HepG2 (cell line): ENCODE results near the gene PPP1R1B.

Source experiments
- ARNTL ChIP-seq: sonication (generic); formaldehyde crosslinking; IDR thresholded peaks from 2 replicates; pipeline ENCODE4 v1.4.0; 2020; ENCODE audit warnings: mild to moderate bottlenecking, missing genetic modification reagents
- ATF7 ChIP-seq, 2 experiments: fragments of 450-650 bp in 1 of 2; sonication (generic) in 1 of 2; formaldehyde crosslinking in 1 of 2; IDR thresholded peaks; 2 replicates each; pipeline versions ENCODE4 v1.4.0 to v1.6.1; 2016 to 2020; ENCODE audit warnings: antibody characterized with exemption in 1 of 2, mild to moderate bottlenecking in 1 of 2, missing genetic modification reagents in 1 of 2
- CBX5 ChIP-seq: sonication (generic); formaldehyde crosslinking; IDR thresholded peaks from 2 replicates; pipeline ENCODE4 v1.4.0; 2020; ENCODE audit warnings: missing genetic modification reagents, borderline replicate concordance
- CCAR2 ChIP-seq: fragments of 200-400 bp; formaldehyde crosslinking; optimal IDR thresholded peaks from 2 replicates; pipeline ENCODE3; 2018; ENCODE audit warnings: low read depth, mild to moderate bottlenecking, low read length, moderate library complexity
- FOSL1 ChIP-seq: sonication (generic); formaldehyde crosslinking; IDR thresholded peaks from 2 replicates; pipeline ENCODE4 v1.9.0; 2021; ENCODE audit warnings: missing genetic modification reagents, borderline replicate concordance
- FOXM1 ChIP-seq: sonication (generic); formaldehyde crosslinking; IDR thresholded peaks from 2 replicates; pipeline ENCODE4 v1.5.0; 2020; ENCODE audit warnings: missing genetic modification reagents
- JUNB ChIP-seq: sonication (generic); formaldehyde crosslinking; IDR thresholded peaks from 2 replicates; pipeline ENCODE4 v1.8.0; 2022; ENCODE audit warnings: missing genetic modification reagents, mild to moderate bottlenecking, borderline replicate concordance
- POLR2A ChIP-seq, 2 experiments: IDR thresholded peaks; 2 replicates each; pipeline ENCODE4 v1.6.1; 2011; ENCODE audit warnings: low read depth in 2 of 2, low read length in 2 of 2, mild to moderate bottlenecking in 1 of 2, moderate library complexity in 1 of 2; ENCODE audit not compliant: insufficient read depth in 1 of 2
- RAD21 ChIP-seq: fragments of 450-650 bp; formaldehyde crosslinking; IDR thresholded peaks from 2 replicates; pipeline ENCODE4 v1.5.0; 2020; ENCODE audit warnings: mild to moderate bottlenecking
- RXRB ChIP-seq: IDR thresholded peaks from 2 replicates; pipeline ENCODE4 v1.6.1; 2016; ENCODE audit warnings: borderline replicate concordance, missing genetic modification reagents, missing compliant biosample characterization
- STAT5B ChIP-seq: sonication (generic); formaldehyde crosslinking; IDR thresholded peaks from 2 replicates; pipeline ENCODE4 v1.4.0; 2020; ENCODE audit warnings: missing genetic modification reagents
- ZNF782 ChIP-seq: sonication (generic); formaldehyde crosslinking; IDR thresholded peaks from 2 replicates; pipeline ENCODE4 v1.4.0; 2020; ENCODE audit warnings: missing genetic modification reagents, mild to moderate bottlenecking, borderline replicate concordance
- TF ChIP-seq, protein P1 (sequence below): sonication (generic); formaldehyde crosslinking; IDR thresholded peaks from 2 replicates; pipeline ENCODE4 v1.5.0; 2020; ENCODE audit warnings: mild to moderate bottlenecking, missing genetic modification reagents

DNA sequence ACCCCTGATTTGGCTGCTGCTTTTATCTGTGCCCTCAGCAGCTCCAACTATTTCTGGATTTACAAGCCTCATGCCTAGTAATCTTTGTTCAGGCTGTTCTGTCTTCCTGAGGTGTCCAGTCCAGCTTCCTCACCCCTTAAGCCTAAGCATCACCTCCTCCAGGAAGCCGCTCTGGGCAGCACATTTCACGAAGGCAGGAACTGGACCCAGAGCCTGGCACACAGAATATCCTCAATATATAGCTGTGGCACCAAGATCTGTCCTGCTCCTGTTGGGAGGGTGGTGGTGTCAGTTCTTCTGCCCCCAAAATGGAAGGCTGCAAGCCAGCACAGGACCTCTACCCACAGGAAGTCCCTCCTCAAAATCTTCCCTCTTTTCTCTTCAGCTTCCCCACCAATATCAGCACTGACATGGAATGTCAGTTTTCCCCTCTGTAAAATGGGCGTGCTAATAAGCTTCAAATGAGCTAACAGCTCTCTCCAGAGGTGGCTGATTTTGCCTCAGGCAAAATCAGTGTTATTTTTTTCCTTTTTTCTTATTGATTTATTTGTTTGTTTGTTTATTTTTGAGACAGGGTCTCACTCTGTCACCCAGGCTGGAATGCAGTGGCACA, 12.1 kb upstream of the PPP1R1B start:
- TF ChIP-seq STAT5B (CRISPR knock-in tag): no peak
- no peak for TF ChIP-seq ATF7 (IDR thresholded peaks at IDR 0.05)
- no peak for TF ChIP-seq ATF7 (CRISPR knock-in tag; IDR thresholded peaks at IDR 0.05)
- TF ChIP-seq FOSL1: no peak
- no peak for TF ChIP-seq RXRB
- no peak for TF ChIP-seq CBX5
- no peak for TF ChIP-seq FOXM1 (CRISPR knock-in tag)
- TF ChIP-seq ARNTL (CRISPR knock-in tag): no peak
- TF ChIP-seq ZNF782: no peak
- TF ChIP-seq CCAR2: no peak
- no peak for TF ChIP-seq JUNB (CRISPR knock-in tag)
- no peak for TF ChIP-seq RAD21
- no peak for TF ChIP-seq POLR2A (IDR thresholded peaks at IDR 0.05; ENCODE audit: insufficient read depth in 1 of 2, low read depth in 2 of 2, low read length in 2 of 2)
- TF ChIP-seq, protein P1, sequence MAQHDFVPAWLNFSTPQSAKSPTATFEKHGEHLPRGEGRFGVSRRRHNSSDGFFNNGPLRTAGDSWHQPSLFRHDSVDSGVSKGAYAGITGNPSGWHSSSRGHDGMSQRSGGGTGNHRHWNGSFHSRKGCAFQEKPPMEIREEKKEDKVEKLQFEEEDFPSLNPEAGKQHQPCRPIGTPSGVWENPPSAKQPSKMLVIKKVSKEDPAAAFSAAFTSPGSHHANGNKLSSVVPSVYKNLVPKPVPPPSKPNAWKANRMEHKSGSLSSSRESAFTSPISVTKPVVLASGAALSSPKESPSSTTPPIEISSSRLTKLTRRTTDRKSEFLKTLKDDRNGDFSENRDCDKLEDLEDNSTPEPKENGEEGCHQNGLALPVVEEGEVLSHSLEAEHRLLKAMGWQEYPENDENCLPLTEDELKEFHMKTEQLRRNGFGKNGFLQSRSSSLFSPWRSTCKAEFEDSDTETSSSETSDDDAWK: no peak
